ENCODE measurements around the gene ZNF398. TPM values are rescaled to one million over a fixed set of nuclear protein-coding genes. Genes with fewer than 3 reads are reported as not detected.

The ZNF398 gene
- total and polyA plus RNA-seq, 8 donors, result 2.4 to 8.0 (median 5.4) TPM

DNA sequence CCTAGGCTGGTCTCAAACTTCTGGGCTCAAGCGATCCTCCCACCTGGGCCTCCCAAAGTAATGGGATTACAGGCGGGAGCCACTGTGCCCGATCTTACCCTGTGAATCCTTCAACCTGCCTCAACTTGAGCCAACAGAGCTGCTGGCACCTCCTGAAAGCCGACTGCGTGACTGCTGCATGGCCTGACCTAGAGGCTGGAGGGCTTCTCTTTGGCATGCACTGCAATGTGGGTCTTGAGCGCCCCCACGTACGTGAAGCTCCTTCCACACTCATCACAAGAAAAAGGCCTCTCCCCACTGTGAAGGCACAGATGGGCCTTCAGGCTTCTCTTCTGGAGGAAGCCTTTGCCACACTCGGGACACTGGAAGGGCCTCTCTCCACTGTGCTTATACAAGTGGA is 43.8 kb upstream of the ZNF398 start:
- Histone ChIP-seq H3K27ac (no peak overlapping the region), H3K4me3 (no peak overlapping the region), H3K9me3 (no peaks in the 10 kb centered on the region), H3K4me1 (no peaks in the 10 kb centered on the region), H3K36me3 (no peaks in the 10 kb centered on the region), H3K27me3 (no peaks in the 10 kb centered on the region)
- ATAC-seq (no peak), FAIRE-seq (no peak), DNase-seq (no peak)
- 89 to 91% methylated on average over 9 of the region's 9 CpGs for WGBS, 2 donors
- TF ChIP-seq, protein P1, sequence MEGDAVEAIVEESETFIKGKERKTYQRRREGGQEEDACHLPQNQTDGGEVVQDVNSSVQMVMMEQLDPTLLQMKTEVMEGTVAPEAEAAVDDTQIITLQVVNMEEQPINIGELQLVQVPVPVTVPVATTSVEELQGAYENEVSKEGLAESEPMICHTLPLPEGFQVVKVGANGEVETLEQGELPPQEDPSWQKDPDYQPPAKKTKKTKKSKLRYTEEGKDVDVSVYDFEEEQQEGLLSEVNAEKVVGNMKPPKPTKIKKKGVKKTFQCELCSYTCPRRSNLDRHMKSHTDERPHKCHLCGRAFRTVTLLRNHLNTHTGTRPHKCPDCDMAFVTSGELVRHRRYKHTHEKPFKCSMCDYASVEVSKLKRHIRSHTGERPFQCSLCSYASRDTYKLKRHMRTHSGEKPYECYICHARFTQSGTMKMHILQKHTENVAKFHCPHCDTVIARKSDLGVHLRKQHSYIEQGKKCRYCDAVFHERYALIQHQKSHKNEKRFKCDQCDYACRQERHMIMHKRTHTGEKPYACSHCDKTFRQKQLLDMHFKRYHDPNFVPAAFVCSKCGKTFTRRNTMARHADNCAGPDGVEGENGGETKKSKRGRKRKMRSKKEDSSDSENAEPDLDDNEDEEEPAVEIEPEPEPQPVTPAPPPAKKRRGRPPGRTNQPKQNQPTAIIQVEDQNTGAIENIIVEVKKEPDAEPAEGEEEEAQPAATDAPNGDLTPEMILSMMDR (IDR thresholded peaks at IDR 0.05), result no peak
- intact Hi-C loops (cut with DNase I), result no loop called here

DNA sequence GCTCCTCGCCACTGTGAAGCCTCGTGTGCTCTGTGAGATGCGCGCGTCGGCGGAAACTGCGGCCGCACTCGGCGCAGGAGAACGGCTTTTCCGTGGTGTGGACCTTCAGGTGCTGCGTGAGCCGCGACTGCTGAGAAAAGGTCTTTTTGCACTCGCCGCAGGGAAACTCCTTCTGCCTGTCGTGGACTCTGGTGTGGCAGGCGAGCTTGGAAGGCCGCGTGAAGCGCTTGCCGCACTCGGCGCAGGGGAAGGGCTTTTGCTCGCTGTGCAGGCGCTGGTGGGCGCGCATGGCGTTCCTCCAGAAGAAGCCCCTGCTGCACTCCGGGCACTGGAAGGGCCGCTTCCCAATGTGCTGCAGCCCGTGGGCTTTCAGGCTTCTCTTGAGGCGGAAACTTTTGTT is 43.0 kb upstream of the ZNF398 start:
- DNase-seq (no peak), ATAC-seq (no peak), FAIRE-seq (no peak)
- intact Hi-C loops (cut with DNase I), result no loop called here
- Histone ChIP-seq H3K27ac (no peak overlapping the region), H3K36me3 (no peaks in the 10 kb centered on the region), H3K4me3 (no peak overlapping the region), H3K9me3 (no peaks in the 10 kb centered on the region), H3K27me3 (no peaks in the 10 kb centered on the region), H3K4me1 (no peaks in the 10 kb centered on the region)
- WGBS, 2 donors, result 95% methylated on average over 35 of the region's 35 CpGs
- TF ChIP-seq, protein P1 (IDR thresholded peaks at IDR 0.05), result no peak

DNA sequence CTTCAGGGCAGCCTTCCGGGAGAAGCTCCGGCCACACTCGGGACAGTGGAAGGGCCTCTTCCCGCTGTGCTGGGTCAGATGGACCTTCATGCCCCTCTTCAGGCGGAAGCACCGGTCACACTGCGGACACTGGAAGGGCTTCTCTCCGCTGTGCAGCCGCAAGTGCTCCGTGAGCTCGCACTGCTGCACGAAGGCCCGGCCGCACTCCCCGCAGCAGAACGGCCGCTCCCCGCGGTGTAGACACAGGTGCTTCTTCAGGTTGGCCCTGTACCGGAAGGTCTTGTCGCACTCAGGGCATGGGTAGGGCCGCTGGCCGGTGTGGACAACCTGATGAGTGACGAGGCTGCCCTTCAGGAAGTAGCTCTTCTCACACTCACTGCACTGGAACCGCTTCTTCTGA is 42.5 kb upstream of the ZNF398 start:
- Histone ChIP-seq H3K36me3 (no peaks in the 10 kb centered on the region), H3K27me3 (no peaks in the 10 kb centered on the region), H3K4me3 (no peak overlapping the region), H3K9me3 (no peaks in the 10 kb centered on the region), H3K27ac (no peak overlapping the region), H3K4me1 (no peaks in the 10 kb centered on the region)
- intact Hi-C loops (cut with DNase I), result no loop called here
- DNase-seq (no peak), ATAC-seq (no peak), FAIRE-seq (no peak)
- 95 to 97% methylated on average over 25 of the region's 25 CpGs for WGBS, 2 donors
- TF ChIP-seq, protein P1 (IDR thresholded peaks at IDR 0.05), result no peak

DNA sequence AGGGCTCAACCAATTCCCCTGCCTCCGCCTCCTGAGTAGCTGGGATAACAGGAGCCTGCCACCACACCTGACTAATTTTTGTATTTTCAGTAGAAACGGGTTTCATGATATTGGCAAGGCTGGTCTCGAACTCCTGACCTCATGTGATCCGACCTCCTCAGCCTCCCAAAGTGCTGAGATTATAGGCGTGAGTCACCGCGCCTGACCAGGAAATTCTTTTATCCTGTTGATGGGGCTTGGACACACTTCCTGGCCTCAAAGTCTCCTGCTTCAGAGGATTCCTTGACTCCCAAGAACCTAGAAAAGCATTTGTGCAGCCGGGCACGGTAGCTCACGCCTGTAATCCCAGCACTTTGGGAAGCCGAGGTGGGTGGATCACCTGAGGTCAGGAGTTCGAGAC is 37.3 kb upstream of the ZNF398 start:
- no peaks in the 10 kb centered on the region for H3K4me1 ChIP-seq
- H3K36me3 ChIP-seq, result no peaks in the 10 kb centered on the region
- H3K27ac ChIP-seq, result no peak overlapping the region
- FAIRE-seq (no peak), DNase-seq (no peak), ATAC-seq (no peak)
- no peak overlapping the region for H3K4me3 ChIP-seq
- H3K27me3 ChIP-seq, result no peaks in the 10 kb centered on the region
- WGBS, 2 donors, result 90 to 93% methylated on average over 10 to 12 of the region's 12 CpGs
- no peaks in the 10 kb centered on the region for H3K9me3 ChIP-seq
- intact Hi-C loops (cut with DNase I), result no loop called here
- TF ChIP-seq, protein P1 (IDR thresholded peaks at IDR 0.05), result no peak

DNA sequence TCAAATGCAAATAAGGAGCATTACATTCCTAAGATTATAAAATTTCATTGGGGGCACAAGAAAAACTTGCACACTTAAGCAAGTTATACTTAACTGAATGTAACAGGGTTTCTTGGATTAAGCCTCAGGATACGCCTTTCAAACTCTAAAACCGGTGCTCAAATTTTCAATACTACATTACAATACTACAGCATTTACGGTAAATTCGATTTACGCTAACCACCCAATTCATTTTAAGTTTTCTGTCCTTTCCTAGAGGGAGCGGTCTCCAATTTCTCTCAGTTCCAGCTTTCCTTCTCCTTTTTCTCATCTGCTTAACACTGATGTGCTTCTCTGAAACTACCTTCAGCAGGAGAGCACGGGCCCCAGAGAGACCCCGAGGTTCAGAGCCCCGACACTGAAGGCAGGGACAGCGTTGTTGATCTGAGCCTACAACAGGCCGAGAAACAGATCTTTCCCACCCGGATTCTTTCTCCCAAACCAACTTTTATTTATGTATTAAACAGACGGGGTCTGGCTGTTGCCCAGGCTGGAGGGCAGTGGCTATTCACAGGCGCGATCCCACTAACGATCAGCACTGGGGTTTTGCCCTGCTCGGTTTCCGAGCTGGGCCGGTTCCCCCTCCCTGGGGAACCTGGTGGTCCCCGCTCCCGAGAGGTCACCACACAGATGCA is 21.9 kb upstream of the ZNF398 start:
- Histone ChIP-seq H3K4me3 (peak overlapping the region; percentile 84 to 99 (median 93)), H3K27me3 (no peaks in the 10 kb centered on the region), H3K4me1 (peaks cover 0 to 13% (median 0%) of the 10 kb centered on the region in 3 donors), H3K27ac (peak overlapping the region; percentile 82 to 92 (median 87)), H3K9me3 (no peaks in the 10 kb centered on the region), H3K36me3 (no peaks in the 10 kb centered on the region)
- intact Hi-C loops (cut with DNase I), result no loop called here
- WGBS, 2 donors, result 2 to 4% methylated on average over 21 of the region's 21 CpGs
- ATAC-seq (no peak), DNase-seq (no peak), FAIRE-seq (no peak)
- TF ChIP-seq, protein P1 (IDR thresholded peaks at IDR 0.05), result no peak
